Stimulated activated CD4-positive, alpha-beta T cell treated with anti-CD3 and anti-CD28 coated beads, Interleukin-1b, Interleukin-23, amount 100 ng/mL, for 4 hours (primary cell): ENCODE results near the gene RRP15.
"Not testable (repeated sequence)": the region's sequence is repeated elsewhere in the genome, so short reads cannot be mapped to it uniquely, and the experiment has no call there.

Source experiments
- DNase-seq, 2 donors: peaks; one replicate each; pipeline ENCODE4 v3.0.0-alpha.2; 2020; ENCODE audit warnings: low read depth in 2 of 2

RRP15 gene

GRCh38 chr1:218297461-218297860 is 12.4 kb downstream of the RRP15 start:
- no peak for DNase-seq

GRCh38 chr1:218297867-218298266 is 12.8 kb downstream of the RRP15 start:
- DNase-seq, result no peak

- DNase-seq, result no peak
Observed at GRCh38 chr1:218298398-218298797, 13.3 kb downstream of the RRP15 start.

- DNase-seq, result no peak
Observed at GRCh38 chr1:218299416-218299815, 14.3 kb downstream of the RRP15 start.

- no peak for DNase-seq
Observed at GRCh38 chr1:218301217-218301616, 16.1 kb downstream of the RRP15 start.

- no peak for DNase-seq
Observed at GRCh38 chr1:218302155-218302554, 17.1 kb downstream of the RRP15 start.

- DNase-seq, result no peak
Observed at GRCh38 chr1:218303176-218303879, 18.2 kb downstream of the RRP15 start.

- no peak for DNase-seq
Observed at GRCh38 chr1:218304281-218305039, 19.4 kb downstream of the RRP15 start.

GRCh38 chr1:218305472-218306064 is 20.5 kb downstream of the RRP15 start:
- no peak for DNase-seq

GRCh38 chr1:218312509-218312908 is 27.4 kb downstream of the RRP15 start:
- no peak for DNase-seq

- DNase-seq, result no peak
Observed at GRCh38 chr1:218314316-218314715, 29.2 kb downstream of the RRP15 start.

- DNase-seq, result no peak
Observed at GRCh38 chr1:218315638-218316037, 30.5 kb downstream of the RRP15 start.

- DNase-seq, result no peak
Observed at GRCh38 chr1:218317061-218317460, 32.0 kb downstream of the RRP15 start.

GRCh38 chr1:218320182-218320581 is 35.1 kb downstream of the RRP15 start:
- not testable (repeated sequence) for DNase-seq

- no peak for DNase-seq
Observed at GRCh38 chr1:218322762-218323161, 37.7 kb downstream of the RRP15 start.

- no peak for DNase-seq
Observed at GRCh38 chr1:218323568-218324225, 38.6 kb downstream of the RRP15 start.

GRCh38 chr1:218324226-218324580 is 39.1 kb downstream of the RRP15 start:
- no peak for DNase-seq

GRCh38 chr1:218328769-218329168 is 43.7 kb downstream of the RRP15 start:
- no peak for DNase-seq

GRCh38 chr1:218330043-218330623 is 45.0 kb downstream of the RRP15 start:
- DNase-seq, result no peak

GRCh38 chr1:218332416-218332815 is 47.3 kb downstream of the RRP15 start:
- no peak for DNase-seq

GRCh38 chr1:218336328-218336727 is 51.2 kb downstream of the RRP15 start:
- no peak for DNase-seq

- DNase-seq, result no peak
Observed at GRCh38 chr1:218339267-218339831, 54.3 kb downstream of the RRP15 start.
